Glutamatergic neuron (in vitro differentiated cells): Measurements from ENCODE around the gene BEST1. TPM values are rescaled to one million over a fixed set of nuclear protein-coding genes. Genes with fewer than 3 reads are reported as not detected.

Experiments
- DNase-seq: peaks from one replicate; pipeline ENCODE4 v3.0.0; 2022
- H3K27ac Mint-ChIP-seq: one replicate; pipeline ENCODE4 v1.8.0; 2020; ENCODE audit warnings: mild to moderate bottlenecking, mixed read lengths, inconsistent platforms; ENCODE audit not compliant: unreplicated experiment
- H3K27me3 Mint-ChIP-seq: one replicate; pipeline ENCODE4 v1.8.0; 2020; ENCODE audit warnings: mild to moderate bottlenecking, moderate library complexity, mixed read lengths, inconsistent platforms; ENCODE audit not compliant: unreplicated experiment
- H3K36me3 Mint-ChIP-seq: one replicate; pipeline ENCODE4 v1.8.0; 2020; ENCODE audit warnings: mild to moderate bottlenecking, mixed read lengths, inconsistent platforms; ENCODE audit not compliant: unreplicated experiment
- H3K4me1 Mint-ChIP-seq: one replicate; pipeline ENCODE4 v1.8.0; 2020; ENCODE audit warnings: mild to moderate bottlenecking, low read depth, mixed read lengths, inconsistent platforms; ENCODE audit not compliant: unreplicated experiment
- H3K4me3 Mint-ChIP-seq: one replicate; pipeline ENCODE4 v1.8.0; 2020; ENCODE audit warnings: mild to moderate bottlenecking, mixed read lengths, inconsistent platforms; ENCODE audit not compliant: unreplicated experiment
- H3K9me3 Mint-ChIP-seq: one replicate; pipeline ENCODE4 v1.8.0; 2020; ENCODE audit warnings: mild to moderate bottlenecking, moderate library complexity, mixed read lengths, inconsistent platforms; ENCODE audit not compliant: unreplicated experiment
- CTCF ChIP-seq: fragments of 200-600 bp; sonication (generic); IDR thresholded peaks from one replicate; pipeline ENCODE4 v1.5.0; 2021; ENCODE audit not compliant: partially characterized antibody, unreplicated experiment
- total RNA-seq: library from RNA; stranded (reverse); fragmentation: NEBNext Ultra II Directional; extraction: Animal tissue kit (Norgen Biotek cat#: 25700); gene quantifications from one replicate; pipeline ENCODE4 v1.2.1, GENCODE V29; 2021; ENCODE audit not compliant: unreplicated experiment

Gene BEST1
- total RNA-seq, 1 donor from 2014 or later: 4.6 TPM

- Mint-ChIP-seq H3K9me3 (no peaks in the 10 kb centered on the region), H3K36me3 (no peaks in the 10 kb centered on the region), H3K27me3 (peaks cover 12% of the 10 kb centered on the region), H3K27ac (no peak overlapping the region), H3K4me3 (no peak overlapping the region), H3K4me1 (no peaks in the 10 kb centered on the region)
- TF ChIP-seq CTCF: no peak
- DNase-seq: no peak
Measured at GRCh38 chr11:61912530-61912898, 37.6 kb upstream of the BEST1 start.

- Mint-ChIP-seq H3K27ac (no peak overlapping the region), H3K9me3 (peaks cover 4% of the 10 kb centered on the region), H3K4me3 (no peak overlapping the region), H3K4me1 (no peaks in the 10 kb centered on the region), H3K27me3 (peaks cover 14% of the 10 kb centered on the region), H3K36me3 (no peaks in the 10 kb centered on the region)
- no peak for DNase-seq
- no peak for TF ChIP-seq CTCF
Measured at GRCh38 chr11:61912991-61913698, 37.0 kb upstream of the BEST1 start.

GRCh38 chr11:61913699-61914395 lies 36.3 kb upstream of the BEST1 start:
- H3K27me3 Mint-ChIP-seq: peaks cover 17% of the 10 kb centered on the region
- no peak overlapping the region for H3K27ac Mint-ChIP-seq
- no peak for DNase-seq
- no peak for TF ChIP-seq CTCF
- H3K9me3 Mint-ChIP-seq: peaks cover 7% of the 10 kb centered on the region
- H3K4me3 Mint-ChIP-seq: no peak overlapping the region
- no peaks in the 10 kb centered on the region for H3K4me1 Mint-ChIP-seq
- no peaks in the 10 kb centered on the region for H3K36me3 Mint-ChIP-seq

- Mint-ChIP-seq H3K27me3 (peaks cover 17% of the 10 kb centered on the region), H3K36me3 (no peaks in the 10 kb centered on the region), H3K9me3 (peaks cover 7% of the 10 kb centered on the region), H3K4me1 (no peaks in the 10 kb centered on the region), H3K27ac (no peak overlapping the region), H3K4me3 (no peak overlapping the region)
- no peak for DNase-seq
- TF ChIP-seq CTCF: no peak
Measured at GRCh38 chr11:61914471-61915171, 35.5 kb upstream of the BEST1 start.
